HepG2 (cell line): ENCODE results near the gene ITLN2. TPM values are rescaled to one million over a fixed set of nuclear protein-coding genes. Genes with fewer than 3 reads are reported as not detected.

Source experiments
- ATAC-seq: fragments of 200-7000 bp; cut with Tn5 transposase; 3 replicates; pipeline ENCODE4 v1.9.1; 2020; ENCODE audit warnings: mild to moderate bottlenecking, moderate library complexity
- BruUV-seq: library from RNA; stranded (reverse); fragments of 400-500 nt; replicated peaks from 2 replicates; lab custom pipeline; 2021; lab: Mats Ljungman, UMichigan
- CTCF ChIA-PET: fragments of 300-600 bp; formaldehyde crosslinking; extraction: SDS; loops from one replicate; lab custom pipeline; 2021; ENCODE audit warnings: low total read pairs, inconsistent platforms, low intra/inter-chr PET ratio; lab: Yijun Ruan, JAX
- POLR2A ChIA-PET: fragments of 350-600 bp; sonication (Branson Sonifier 250); formaldehyde crosslinking; loops from one replicate; lab custom pipeline; 2020; ENCODE audit warnings: antibody characterized with exemption, inconsistent platforms; lab: Yijun Ruan, JAX
- DNase-seq: peaks from one replicate; pipeline ENCODE4 v3.0.0-alpha.2; 2015; ENCODE audit warnings: low spot score
- FAIRE-seq: peaks from 3 replicates; lab custom pipeline; 2011; peaks lifted over from hg19 to GRCh38; lab: Jason Lieb, UNC
- H2AFZ ChIP-seq: one replicate; pipeline ENCODE4 v1.6.1; 2011; ENCODE audit warnings: low read length, inconsistent platforms
- H3K27ac ChIP-seq: fragments of 300-600 bp; 3 replicates; pipeline ENCODE4 v1.8.0; 2011; ENCODE audit warnings: mixed run types, mild to moderate bottlenecking, mixed read lengths, low read length, inconsistent platforms; ENCODE audit not compliant: insufficient read depth; ENCODE audit errors: extremely low read length
- H3K27me3 ChIP-seq, 2 experiments: fragments of 200-600 bp in 1 of 2; 2 replicates in 1 of 2; 3 replicates in 1 of 2; pipeline versions ENCODE4 v1.6.0 to v1.8.0; 2011; ENCODE audit warnings: low read length in 2 of 2, mild to moderate bottlenecking in 2 of 2, moderate library complexity in 2 of 2, inconsistent platforms in 1 of 2; ENCODE audit not compliant: insufficient read depth in 2 of 2, control insufficient read depth in 1 of 2
- H3K36me3 ChIP-seq, 2 experiments: fragments of 200-600 bp in 1 of 2; replicated peaks in 1 of 2; 2 replicates in 1 of 2; 3 replicates in 1 of 2; pipeline versions ENCODE4 v1.5.1 to v1.8.0; 2011; ENCODE audit warnings: low read length in 2 of 2, inconsistent platforms in 1 of 2; ENCODE audit not compliant: insufficient read depth in 2 of 2, control insufficient read depth in 1 of 2
- H3K4me1 ChIP-seq: 2 replicates; pipeline ENCODE4 v1.5.1; 2012; ENCODE audit warnings: low read length, inconsistent platforms; ENCODE audit not compliant: insufficient read depth
- H3K4me2 ChIP-seq: 2 replicates; pipeline ENCODE4 v1.6.0; 2011; ENCODE audit warnings: low read depth, low read length, inconsistent platforms
- H3K4me3 ChIP-seq, 3 experiments: fragments of 200-600 bp in 1 of 3; sonication (generic), shearing (Covaris generic) in 1 of 3; replicated peaks in 1 of 3; 2 replicates each; pipeline ENCODE4 v1.5.1; 2011 to 2016; ENCODE audit warnings: low read length in 3 of 3, inconsistent platforms in 2 of 3, low read depth in 2 of 3, mild to moderate bottlenecking in 2 of 3, control low read depth in 1 of 3, mixed read lengths in 1 of 3; ENCODE audit not compliant: insufficient read depth in 1 of 3
- H3K79me2 ChIP-seq: one replicate; pipeline ENCODE4 v1.6.1; 2011; ENCODE audit warnings: low read length, inconsistent platforms; ENCODE audit not compliant: insufficient read depth
- H3K9ac ChIP-seq: 2 replicates; pipeline ENCODE4 v1.6.0; 2011; ENCODE audit warnings: mild to moderate bottlenecking, low read depth, low read length, inconsistent platforms; ENCODE audit not compliant: insufficient read depth
- H3K9me3 ChIP-seq: 2 replicates; pipeline ENCODE4 v1.5.1; 2012; ENCODE audit warnings: mild to moderate bottlenecking, low read length
- H4K20me1 ChIP-seq: 2 replicates; pipeline ENCODE4 v1.6.0; 2011; ENCODE audit warnings: inconsistent platforms, mild to moderate bottlenecking, low read length, moderate library complexity; ENCODE audit not compliant: insufficient read depth
- ATRX ChIP-seq: sonication (generic); formaldehyde crosslinking; IDR thresholded peaks from 2 replicates; pipeline ENCODE4 v1.4.0; 2020; ENCODE audit warnings: missing genetic modification reagents, borderline replicate concordance
- DR1 ChIP-seq: sonication (generic); formaldehyde crosslinking; IDR thresholded peaks from 2 replicates; pipeline ENCODE4 v1.8.0; 2021; ENCODE audit warnings: mild to moderate bottlenecking, missing genetic modification reagents, inconsistent platforms
- FOXC1 ChIP-seq: sonication (generic); formaldehyde crosslinking; IDR thresholded peaks from 2 replicates; pipeline ENCODE4 v1.8.0; 2022; ENCODE audit warnings: mild to moderate bottlenecking, missing genetic modification reagents, borderline replicate concordance
- GABPA ChIP-seq, 2 experiments: IDR thresholded peaks; 2 replicates each; pipeline ENCODE4 v1.6.1; 2011 to 2016; ENCODE audit warnings: low read depth in 2 of 2, low read length in 1 of 2, missing biosample characterization in 1 of 2, missing genetic modification characterization in 1 of 2
- HIC2 ChIP-seq: sonication (generic); formaldehyde crosslinking; IDR thresholded peaks from 2 replicates; pipeline ENCODE4 v1.9.0; 2022; ENCODE audit warnings: low read depth, missing genetic modification reagents
- KAT2B ChIP-seq: fragments of 150-350 bp; IDR thresholded peaks from 2 replicates; pipeline ENCODE4 v1.6.1; 2014; ENCODE audit warnings: low read depth, low read length, borderline replicate concordance
- MTF1 ChIP-seq: sonication (generic); formaldehyde crosslinking; IDR thresholded peaks from 2 replicates; pipeline ENCODE4 v1.5.0; 2020; ENCODE audit warnings: missing genetic modification reagents
- MYNN ChIP-seq: sonication (generic); formaldehyde crosslinking; IDR thresholded peaks from 2 replicates; pipeline ENCODE4 v1.4.0; 2020; ENCODE audit warnings: mild to moderate bottlenecking, low read depth, missing genetic modification reagents
- NR3C1 ChIP-seq: sonication (generic); formaldehyde crosslinking; IDR thresholded peaks from 2 replicates; pipeline ENCODE4 v1.4.0; 2020; ENCODE audit warnings: missing genetic modification reagents
- RNF2 ChIP-seq: fragments of 450-650 bp; conservative IDR thresholded peaks from 2 replicates; pipeline ENCODE4 v1.6.1; 2016; ENCODE audit warnings: low read depth
- SMC3 ChIP-seq: IDR thresholded peaks from 2 replicates; pipeline ENCODE4 v1.6.1; 2011; ENCODE audit warnings: low read length, improper control_type of control experiment
- SPEN ChIP-seq: sonication (generic); formaldehyde crosslinking; IDR thresholded peaks from 2 replicates; pipeline ENCODE4 v1.5.1; 2020; ENCODE audit warnings: low read depth, mild to moderate bottlenecking, missing genetic modification reagents
- SYNCRIP ChIP-seq: fragments of 200-400 bp; formaldehyde crosslinking; IDR thresholded peaks from 2 replicates; pipeline ENCODE4 v1.6.1; 2018; ENCODE audit warnings: mild to moderate bottlenecking, low read depth, low read length; ENCODE audit not compliant: insufficient read depth
- ZBTB25 ChIP-seq: IDR thresholded peaks from 2 replicates; pipeline ENCODE4 v1.6.1; 2018; ENCODE audit warnings: missing genetic modification reagents
- ZBTB46 ChIP-seq: sonication (generic); formaldehyde crosslinking; IDR thresholded peaks from 2 replicates; pipeline ENCODE4 v1.4.0; 2020; ENCODE audit warnings: mild to moderate bottlenecking, missing genetic modification reagents, borderline replicate concordance
- ZKSCAN5 ChIP-seq: sonication (generic); formaldehyde crosslinking; IDR thresholded peaks from 2 replicates; pipeline ENCODE4 v1.5.1; 2020; ENCODE audit warnings: mild to moderate bottlenecking, missing genetic modification reagents
- ZMYM2 ChIP-seq: sonication (generic); formaldehyde crosslinking; IDR thresholded peaks from 2 replicates; pipeline ENCODE4 v1.8.0; 2022; ENCODE audit warnings: mild to moderate bottlenecking, missing genetic modification reagents
- ZNF30 ChIP-seq: sonication (generic); formaldehyde crosslinking; IDR thresholded peaks from 2 replicates; pipeline ENCODE4 v1.5.0; 2020; ENCODE audit warnings: mild to moderate bottlenecking, missing genetic modification reagents
- ZNF543 ChIP-seq: sonication (generic); formaldehyde crosslinking; IDR thresholded peaks from 2 replicates; pipeline ENCODE4 v1.4.0; 2020; ENCODE audit warnings: mild to moderate bottlenecking, missing genetic modification reagents
- ZNF7 ChIP-seq: IDR thresholded peaks from 2 replicates; pipeline ENCODE4 v1.6.1; 2016; ENCODE audit warnings: missing biosample characterization, missing genetic modification reagents
- ZSCAN30 ChIP-seq: sonication (generic); formaldehyde crosslinking; IDR thresholded peaks from 2 replicates; pipeline ENCODE4 v1.5.0; 2020; ENCODE audit warnings: mild to moderate bottlenecking, missing genetic modification reagents
- WGBS: methylation state at CpG from one replicate; pipeline ENCODE4 v1.1.6; 2017; ENCODE audit warnings: low lambda C conversion rate; 5-methylcytosine and 5-hydroxymethylcytosine counted together
- in situ Hi-C: cut with HindIII; loops from 2 replicates; pipeline ENCODE4 v1.10.0; 2017; ENCODE audit warnings: low pct_unique_long_range_greater_than_20kb; ENCODE audit not compliant: extremely low pct_ligation_motif_present
- intact Hi-C: fragments of 100-400 bp; cut with micrococcal nuclease; formaldehyde crosslinking; loops from one replicate; pipeline ENCODE4 v1.10.0; 2022; ENCODE audit not compliant: unreplicated experiment
- polyA plus RNA-seq, 8 experiments: library from polyadenylated mRNA; depleted of rRNA in 3 of 8; stranded (reverse) in 7 of 8; unstranded in 1 of 8; fragments of >200 nt; fragmentation: Illumina TruSeq in 4 of 8; extraction: Trizol in 4 of 8; gene quantifications; 2 replicates each; pipeline versions ENCODE4 v1.2.1 to v1.2.3, GENCODE V29; 2011 to 2016; ENCODE audit warnings: low read depth in 4 of 8, missing spikeins in 1 of 8, mixed read lengths in 1 of 8; ENCODE audit not compliant: insufficient read depth in 1 of 8
- total RNA-seq, 5 experiments: library from RNA; depleted of rRNA; stranded (reverse); fragments of >200 nt; fragmentation: Illumina TruSeq; extraction: Trizol; gene quantifications; 2 replicates each; pipeline ENCODE4 v1.2.3, GENCODE V29; 2016; ENCODE audit warnings: low read depth in 1 of 5

ITLN2 gene
- total and polyA plus RNA-seq, 2 of the 13 experiments (the other 11 are each of a cell fraction or from before 2014, with no cell fraction given), result not detected

GRCh38 chr1:160950657-160951056 lies 4.0 kb downstream of the ITLN2 start (continued):
- TF ChIP-seq ZBTB46 (CRISPR knock-in tag) (no peak), ATRX (CRISPR knock-in tag) (no peak), SPEN (CRISPR knock-in tag) (no peak)

GRCh38 chr1:160949881-160950280 lies 4.7 kb downstream of the ITLN2 start:
- Histone ChIP-seq H3K9ac (no peak overlapping the region), H3K79me2 (no peaks in the 10 kb centered on the region), H3K27ac (no peak overlapping the region), H3K4me3 (no peak overlapping the region), H3K4me2 (no peak overlapping the region), H2AFZ (no peak overlapping the region), H3K4me1 (peaks cover 28% of the 10 kb centered on the region), H4K20me1 (no peaks in the 10 kb centered on the region), H3K36me3 (no peaks in the 10 kb centered on the region), H3K27me3 (peaks cover 1 to 10% of the 10 kb centered on the region in 2 experiments; a peak in 3 of 5 replicates), H3K9me3 (no peaks in the 10 kb centered on the region)
- no TSS peak for BruUV-seq
- no peak for FAIRE-seq
- in situ Hi-C loops, result loop anchor here (5.0 to 10.0 kb wide), 2 partner anchors 113 to 225 kb away; no protein-coding TSS in a partner anchor
- DNase-seq, result no peak
- ChIA-PET POLR2A (no interaction called here), CTCF (interaction anchor here (0.7 to 2.6 kb wide), 2 partner anchors 115 kb away, joined by 3 to 18 read pairs; no protein-coding TSS in a partner anchor)
- ATAC-seq, result no peak
- 26% methylated on average over 2 of the region's 2 CpGs for WGBS
- intact Hi-C loops, result loop anchor here (2.0 kb wide), 2 partner anchors 169 to 223 kb away; no protein-coding TSS in a partner anchor
- TF ChIP-seq ZNF543 (CRISPR knock-in tag) (no peak), NR3C1 (no peak), MTF1 (no peak), RNF2 (no peak), ZNF30 (no peak), ZSCAN30 (CRISPR knock-in tag) (no peak), MYNN (no peak), ZNF7 (CRISPR knock-in tag) (no peak), ZKSCAN5 (CRISPR knock-in tag) (no peak), SYNCRIP (no peak), GABPA (IDR thresholded peaks at IDR 0.05; ENCODE audit: low read depth, low read length) (no peak), GABPA (CRISPR knock-in tag; IDR thresholded peaks at IDR 0.05; ENCODE audit: low read depth) (no peak), KAT2B (no peak), DR1 (CRISPR knock-in tag) (no peak), ZBTB25 (CRISPR knock-in tag) (no peak), SMC3 (no peak), FOXC1 (CRISPR knock-in tag) (no peak), HIC2 (CRISPR knock-in tag) (no peak), ZMYM2 (CRISPR knock-in tag) (no peak)
